WTC11 (cell line): ENCODE data around the gene NDUFS5. TPM values are rescaled to one million over a fixed set of nuclear protein-coding genes. Genes with fewer than 3 reads are reported as not detected.

ENCODE experiments used
- ATAC-seq: fragments of 200-7000 bp; cut with Tn5 transposase; 2 replicates; pipeline ENCODE4 v1.10.0; 2021; ENCODE audit warnings: mild to moderate bottlenecking, moderate library complexity
- CTCF ChIA-PET: fragments of 300-600 bp; sonication (Branson Sonifier 250); formaldehyde crosslinking; loops from one replicate; lab custom pipeline; 2021; ENCODE audit warnings: antibody characterized with exemption; lab: Charles Lee
- POLR2A ChIA-PET: fragments of 350-600 bp; sonication (Branson Sonifier 250); formaldehyde crosslinking; loops from one replicate; lab custom pipeline; 2021; ENCODE audit warnings: antibody characterized with exemption; lab: Charles Lee
- DNase-seq: peaks from one replicate; pipeline ENCODE4 v3.0.0; 2021; ENCODE audit warnings: low spot score
- H3K27ac Mint-ChIP-seq: 2 replicates; pipeline ENCODE4 v1.8.0; 2021; ENCODE audit warnings: mixed read lengths
- H3K27me3 Mint-ChIP-seq: 2 replicates; pipeline ENCODE4 v1.8.0; 2021; ENCODE audit warnings: low read depth, mild to moderate bottlenecking, moderate library complexity, mixed read lengths
- H3K36me3 Mint-ChIP-seq: 2 replicates; pipeline ENCODE4 v1.8.0; 2021; ENCODE audit warnings: mixed read lengths
- H3K4me1 Mint-ChIP-seq: 2 replicates; pipeline ENCODE4 v1.8.0; 2022; ENCODE audit warnings: mixed read lengths
- H3K4me3 Mint-ChIP-seq: 2 replicates; pipeline ENCODE4 v1.8.0; 2021; ENCODE audit warnings: mild to moderate bottlenecking, moderate library complexity, mixed read lengths
- H3K9me3 Mint-ChIP-seq: 2 replicates; pipeline ENCODE4 v1.8.0; 2021; ENCODE audit warnings: mixed read lengths
- ESRRA ChIP-seq: sonication (generic); formaldehyde crosslinking; IDR thresholded peaks from 2 replicates; pipeline ENCODE4 v1.8.1; 2022; ENCODE audit warnings: mild to moderate bottlenecking, missing genetic modification reagents, borderline replicate concordance
- ETV6 ChIP-seq: sonication (generic); formaldehyde crosslinking; IDR thresholded peaks from 2 replicates; pipeline ENCODE4 v1.8.1; 2022; ENCODE audit warnings: mild to moderate bottlenecking, missing genetic modification reagents
- FOXK1 ChIP-seq: sonication (generic); formaldehyde crosslinking; IDR thresholded peaks from 2 replicates; pipeline ENCODE4 v1.8.0; 2022; ENCODE audit warnings: mild to moderate bottlenecking, moderate library complexity, missing genetic modification reagents
- HMGA2 ChIP-seq: fragments of 250-450 bp; sonication (Bioruptor Pico); IDR thresholded peaks from 2 replicates; pipeline ENCODE4 v1.4.0; 2021; ENCODE audit warnings: mild to moderate bottlenecking, moderate library complexity
- JAZF1 ChIP-seq: fragments of 250-450 bp; sonication (Bioruptor Pico); IDR thresholded peaks from 2 replicates; pipeline ENCODE4 v1.9.0; 2021; ENCODE audit warnings: moderate library complexity, mild to moderate bottlenecking, inconsistent platforms
- MYBL2 ChIP-seq: sonication (generic); formaldehyde crosslinking; IDR thresholded peaks from 2 replicates; pipeline ENCODE4 v1.8.1; 2023; ENCODE audit warnings: mild to moderate bottlenecking, moderate library complexity, missing genetic modification reagents
- NFYB ChIP-seq: sonication (generic); formaldehyde crosslinking; conservative IDR thresholded peaks from 2 replicates; pipeline ENCODE4 v1.8.0; 2022; ENCODE audit warnings: low read depth, missing genetic modification reagents
- NR2C2 ChIP-seq: sonication (generic); formaldehyde crosslinking; IDR thresholded peaks from 2 replicates; pipeline ENCODE4 v1.8.0; 2022; ENCODE audit warnings: mild to moderate bottlenecking, missing genetic modification reagents
- PRRX2 ChIP-seq: fragments of 250-450 bp; sonication (Bioruptor Pico); IDR thresholded peaks from 2 replicates; pipeline ENCODE4 v1.8.0; 2021; ENCODE audit warnings: mild to moderate bottlenecking
- TP53 ChIP-seq: sonication (generic); formaldehyde crosslinking; IDR thresholded peaks from 2 replicates; pipeline ENCODE4 v1.8.1; 2023; ENCODE audit warnings: mild to moderate bottlenecking, missing genetic modification reagents
- ZBTB21 ChIP-seq: sonication (generic); formaldehyde crosslinking; IDR thresholded peaks from 2 replicates; pipeline ENCODE4 v1.8.1; 2023; ENCODE audit warnings: mild to moderate bottlenecking, missing genetic modification reagents, borderline replicate concordance
- ZNF219 ChIP-seq: sonication (generic); formaldehyde crosslinking; IDR thresholded peaks from 2 replicates; pipeline ENCODE4 v1.8.0; 2023; ENCODE audit warnings: missing genetic modification reagents, mild to moderate bottlenecking, borderline replicate concordance
- ZNF263 ChIP-seq: sonication (generic); formaldehyde crosslinking; IDR thresholded peaks from 2 replicates; pipeline ENCODE4 v1.8.1; 2022; ENCODE audit warnings: low read depth, mild to moderate bottlenecking, moderate library complexity, missing genetic modification reagents
- ZNF317 ChIP-seq: sonication (generic); formaldehyde crosslinking; IDR thresholded peaks from 2 replicates; pipeline ENCODE4 v1.8.1; 2023; ENCODE audit warnings: low read depth, mild to moderate bottlenecking, moderate library complexity, missing genetic modification reagents, borderline replicate concordance
- ZNF396 ChIP-seq: fragments of 250-450 bp; sonication (Bioruptor Pico); IDR thresholded peaks from 2 replicates; pipeline ENCODE4 v1.8.0; 2021; ENCODE audit warnings: mild to moderate bottlenecking, moderate library complexity, borderline replicate concordance
- total RNA-seq: library from RNA; stranded (reverse); gene quantifications from 3 replicates; pipeline ENCODE4 v1.2.3, GENCODE V29; 2021
- TF ChIP-seq, protein P1 (sequence below): sonication (generic); formaldehyde crosslinking; IDR thresholded peaks from 2 replicates; pipeline ENCODE4 v1.8.0; 2023; ENCODE audit warnings: missing genetic modification reagents, mild to moderate bottlenecking, borderline replicate concordance
- TF ChIP-seq, protein P2 (sequence below): fragments of 200-600 bp; IDR thresholded peaks from 2 replicates; pipeline ENCODE4 v1.8.0; 2022; ENCODE audit warnings: antibody characterized with exemption
- TF ChIP-seq, protein P3 (sequence below): fragments of 250-450 bp; sonication (Bioruptor Pico); IDR thresholded peaks from 2 replicates; pipeline ENCODE4 v1.8.0; 2021; ENCODE audit warnings: mild to moderate bottlenecking
- TF ChIP-seq, protein P4 (sequence below): sonication (generic); formaldehyde crosslinking; IDR thresholded peaks from 2 replicates; pipeline ENCODE4 v1.8.0; 2023; ENCODE audit warnings: missing genetic modification reagents
- TF ChIP-seq, protein P5 (sequence below): sonication (generic); formaldehyde crosslinking; IDR thresholded peaks from 2 replicates; pipeline ENCODE4 v1.8.1; 2023; ENCODE audit warnings: mild to moderate bottlenecking, missing genetic modification reagents, moderate library complexity

The NDUFS5 gene
- total RNA-seq, 1 experiment from 2014 or later, result 402 TPM

DNA sequence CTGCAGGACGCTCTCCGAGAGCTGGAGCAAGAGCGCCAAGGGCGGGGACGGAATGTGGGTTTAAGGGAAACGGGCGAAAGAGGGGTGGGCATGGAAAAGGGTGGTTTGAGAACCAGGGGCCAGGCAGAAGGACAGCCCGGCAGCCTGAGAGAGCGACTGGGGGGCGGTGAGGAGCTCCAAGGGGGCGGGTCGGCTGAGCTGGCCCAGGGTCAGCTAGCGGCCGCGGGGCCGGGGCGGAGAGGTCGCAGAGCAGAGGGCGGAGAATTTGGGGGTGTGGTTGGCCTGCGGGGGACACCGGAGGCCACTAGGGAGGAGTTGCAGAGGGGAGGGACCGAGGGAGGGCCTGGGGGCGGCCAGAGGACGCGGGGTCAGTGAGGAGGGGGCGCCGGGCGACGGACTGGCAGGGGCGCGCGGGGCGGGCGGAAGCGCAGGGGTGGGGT lies 54.7 kb downstream of the NDUFS5 start:
- no peak for TF ChIP-seq ZBTB21 (CRISPR knock-in tag)
- TF ChIP-seq, protein P1, sequence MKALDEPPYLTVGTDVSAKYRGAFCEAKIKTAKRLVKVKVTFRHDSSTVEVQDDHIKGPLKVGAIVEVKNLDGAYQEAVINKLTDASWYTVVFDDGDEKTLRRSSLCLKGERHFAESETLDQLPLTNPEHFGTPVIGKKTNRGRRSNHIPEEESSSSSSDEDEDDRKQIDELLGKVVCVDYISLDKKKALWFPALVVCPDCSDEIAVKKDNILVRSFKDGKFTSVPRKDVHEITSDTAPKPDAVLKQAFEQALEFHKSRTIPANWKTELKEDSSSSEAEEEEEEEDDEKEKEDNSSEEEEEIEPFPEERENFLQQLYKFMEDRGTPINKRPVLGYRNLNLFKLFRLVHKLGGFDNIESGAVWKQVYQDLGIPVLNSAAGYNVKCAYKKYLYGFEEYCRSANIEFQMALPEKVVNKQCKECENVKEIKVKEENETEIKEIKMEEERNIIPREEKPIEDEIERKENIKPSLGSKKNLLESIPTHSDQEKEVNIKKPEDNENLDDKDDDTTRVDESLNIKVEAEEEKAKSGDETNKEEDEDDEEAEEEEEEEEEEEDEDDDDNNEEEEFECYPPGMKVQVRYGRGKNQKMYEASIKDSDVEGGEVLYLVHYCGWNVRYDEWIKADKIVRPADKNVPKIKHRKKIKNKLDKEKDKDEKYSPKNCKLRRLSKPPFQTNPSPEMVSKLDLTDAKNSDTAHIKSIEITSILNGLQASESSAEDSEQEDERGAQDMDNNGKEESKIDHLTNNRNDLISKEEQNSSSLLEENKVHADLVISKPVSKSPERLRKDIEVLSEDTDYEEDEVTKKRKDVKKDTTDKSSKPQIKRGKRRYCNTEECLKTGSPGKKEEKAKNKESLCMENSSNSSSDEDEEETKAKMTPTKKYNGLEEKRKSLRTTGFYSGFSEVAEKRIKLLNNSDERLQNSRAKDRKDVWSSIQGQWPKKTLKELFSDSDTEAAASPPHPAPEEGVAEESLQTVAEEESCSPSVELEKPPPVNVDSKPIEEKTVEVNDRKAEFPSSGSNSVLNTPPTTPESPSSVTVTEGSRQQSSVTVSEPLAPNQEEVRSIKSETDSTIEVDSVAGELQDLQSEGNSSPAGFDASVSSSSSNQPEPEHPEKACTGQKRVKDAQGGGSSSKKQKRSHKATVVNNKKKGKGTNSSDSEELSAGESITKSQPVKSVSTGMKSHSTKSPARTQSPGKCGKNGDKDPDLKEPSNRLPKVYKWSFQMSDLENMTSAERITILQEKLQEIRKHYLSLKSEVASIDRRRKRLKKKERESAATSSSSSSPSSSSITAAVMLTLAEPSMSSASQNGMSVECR, result 0 out of 2 replicates have a peak, but pooled peaks have one; percentile 30
- CTCF ChIA-PET, result interaction anchor here (0.6 to 4.5 kb wide), 18 partner anchors 11 to 330 kb away, joined by 3 to 38 read pairs (median 4); partner anchors contain the start of gene NDUFS5
- Mint-ChIP-seq H3K4me3 (peak overlapping the region; percentile 78), H3K27ac (peak overlapping the region; percentile 70; the same call in 1 of the 2 replicates), H3K27me3 (peaks cover 34% of the 10 kb centered on the region), H3K36me3 (no peaks in the 10 kb centered on the region), H3K4me1 (peaks cover 12% of the 10 kb centered on the region), H3K9me3 (no peaks in the 10 kb centered on the region)
- DNase-seq (peak; percentile 83), ATAC-seq (peak; percentile 82)
- POLR2A ChIA-PET, result interaction anchor here (0.5 to 1.3 kb wide), 4 partner anchors 11 to 202 kb away, joined by 3 to 6 read pairs (median 4); partner anchors contain the start of gene NDUFS5

DNA sequence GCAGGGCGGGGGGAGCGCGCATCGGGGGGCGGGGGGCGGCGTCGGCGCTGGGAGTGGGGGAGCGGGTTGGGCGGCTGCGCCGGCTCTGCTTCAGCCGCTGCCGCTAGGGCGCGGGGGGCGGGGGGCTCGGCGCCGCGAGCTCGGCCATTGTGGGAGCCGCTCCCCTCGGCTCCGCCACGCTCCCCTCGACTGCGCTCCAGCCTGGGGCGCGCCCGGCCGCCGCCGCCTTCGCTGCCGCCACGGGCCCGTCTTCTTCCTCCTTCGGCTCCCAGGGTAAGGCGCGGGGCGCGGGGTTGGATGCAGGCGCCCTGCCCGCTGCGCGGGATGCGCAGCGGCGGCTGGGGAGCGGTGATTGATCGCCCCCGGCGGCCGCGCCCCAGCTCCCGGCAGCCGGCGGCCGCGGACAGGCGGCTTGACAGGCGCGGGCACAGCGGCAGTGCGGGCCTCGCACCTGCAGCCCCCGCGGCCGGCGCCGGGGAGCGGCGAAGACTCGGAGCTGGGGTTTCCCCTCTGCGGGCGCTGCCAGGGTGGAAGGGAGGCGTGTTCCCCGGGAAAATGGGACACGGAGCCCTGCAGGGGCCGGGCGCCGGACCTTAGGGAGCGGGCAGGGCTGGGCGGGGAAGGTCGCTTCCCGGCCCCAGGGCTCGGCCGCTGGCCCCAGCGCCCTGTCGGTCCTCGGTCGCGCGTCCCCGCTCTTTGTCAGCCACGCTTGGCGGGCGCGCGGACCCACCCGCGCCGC lies 55.3 kb downstream of the NDUFS5 start:
- Mint-ChIP-seq H3K27me3 (peaks cover 34% of the 10 kb centered on the region), H3K4me1 (peaks cover 12% of the 10 kb centered on the region), H3K9me3 (no peaks in the 10 kb centered on the region), H3K4me3 (no peak overlapping the region), H3K27ac (no peak overlapping the region), H3K36me3 (no peaks in the 10 kb centered on the region)
- DNase-seq, result peak; percentile 64
- ChIA-PET CTCF (interaction anchor here (0.6 to 4.5 kb wide), 17 partner anchors 10 to 330 kb away, joined by 3 to 38 read pairs (median 4); partner anchors contain the start of gene NDUFS5), POLR2A (interaction anchor here (0.9 to 1.3 kb wide), 2 partner anchors 15 to 55 kb away, joined by 3 to 6 read pairs; partner anchors contain the start of gene NDUFS5)
- ATAC-seq, result peak; percentile 56
- TF ChIP-seq, protein P2, sequence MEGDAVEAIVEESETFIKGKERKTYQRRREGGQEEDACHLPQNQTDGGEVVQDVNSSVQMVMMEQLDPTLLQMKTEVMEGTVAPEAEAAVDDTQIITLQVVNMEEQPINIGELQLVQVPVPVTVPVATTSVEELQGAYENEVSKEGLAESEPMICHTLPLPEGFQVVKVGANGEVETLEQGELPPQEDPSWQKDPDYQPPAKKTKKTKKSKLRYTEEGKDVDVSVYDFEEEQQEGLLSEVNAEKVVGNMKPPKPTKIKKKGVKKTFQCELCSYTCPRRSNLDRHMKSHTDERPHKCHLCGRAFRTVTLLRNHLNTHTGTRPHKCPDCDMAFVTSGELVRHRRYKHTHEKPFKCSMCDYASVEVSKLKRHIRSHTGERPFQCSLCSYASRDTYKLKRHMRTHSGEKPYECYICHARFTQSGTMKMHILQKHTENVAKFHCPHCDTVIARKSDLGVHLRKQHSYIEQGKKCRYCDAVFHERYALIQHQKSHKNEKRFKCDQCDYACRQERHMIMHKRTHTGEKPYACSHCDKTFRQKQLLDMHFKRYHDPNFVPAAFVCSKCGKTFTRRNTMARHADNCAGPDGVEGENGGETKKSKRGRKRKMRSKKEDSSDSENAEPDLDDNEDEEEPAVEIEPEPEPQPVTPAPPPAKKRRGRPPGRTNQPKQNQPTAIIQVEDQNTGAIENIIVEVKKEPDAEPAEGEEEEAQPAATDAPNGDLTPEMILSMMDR, result no peak
- TF ChIP-seq, protein P3, sequence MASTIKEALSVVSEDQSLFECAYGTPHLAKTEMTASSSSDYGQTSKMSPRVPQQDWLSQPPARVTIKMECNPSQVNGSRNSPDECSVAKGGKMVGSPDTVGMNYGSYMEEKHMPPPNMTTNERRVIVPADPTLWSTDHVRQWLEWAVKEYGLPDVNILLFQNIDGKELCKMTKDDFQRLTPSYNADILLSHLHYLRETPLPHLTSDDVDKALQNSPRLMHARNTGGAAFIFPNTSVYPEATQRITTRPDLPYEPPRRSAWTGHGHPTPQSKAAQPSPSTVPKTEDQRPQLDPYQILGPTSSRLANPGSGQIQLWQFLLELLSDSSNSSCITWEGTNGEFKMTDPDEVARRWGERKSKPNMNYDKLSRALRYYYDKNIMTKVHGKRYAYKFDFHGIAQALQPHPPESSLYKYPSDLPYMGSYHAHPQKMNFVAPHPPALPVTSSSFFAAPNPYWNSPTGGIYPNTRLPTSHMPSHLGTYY (CRISPR knock-in tag), result no peak
- no peak for TF ChIP-seq ZNF396
- TF ChIP-seq NFYB (CRISPR knock-in tag), result no peak
- no peak for TF ChIP-seq ZNF263 (CRISPR knock-in tag)
- TF ChIP-seq JAZF1, result no peak
- TF ChIP-seq ETV6, result no peak
- TF ChIP-seq ZNF317, result no peak
- TF ChIP-seq, protein P4, sequence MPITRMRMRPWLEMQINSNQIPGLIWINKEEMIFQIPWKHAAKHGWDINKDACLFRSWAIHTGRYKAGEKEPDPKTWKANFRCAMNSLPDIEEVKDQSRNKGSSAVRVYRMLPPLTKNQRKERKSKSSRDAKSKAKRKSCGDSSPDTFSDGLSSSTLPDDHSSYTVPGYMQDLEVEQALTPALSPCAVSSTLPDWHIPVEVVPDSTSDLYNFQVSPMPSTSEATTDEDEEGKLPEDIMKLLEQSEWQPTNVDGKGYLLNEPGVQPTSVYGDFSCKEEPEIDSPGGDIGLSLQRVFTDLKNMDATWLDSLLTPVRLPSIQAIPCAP (CRISPR knock-in tag), result no peak
- TF ChIP-seq HMGA2, result no peak
- no peak for TF ChIP-seq ZNF219 (CRISPR knock-in tag)
- no peak for TF ChIP-seq TP53
- no peak for TF ChIP-seq PRRX2 (CRISPR knock-in tag)
- TF ChIP-seq NR2C2 (CRISPR knock-in tag), result no peak
- TF ChIP-seq FOXK1 (CRISPR knock-in tag), result no peak
- TF ChIP-seq ESRRA (CRISPR knock-in tag), result no peak
- TF ChIP-seq, protein P5, sequence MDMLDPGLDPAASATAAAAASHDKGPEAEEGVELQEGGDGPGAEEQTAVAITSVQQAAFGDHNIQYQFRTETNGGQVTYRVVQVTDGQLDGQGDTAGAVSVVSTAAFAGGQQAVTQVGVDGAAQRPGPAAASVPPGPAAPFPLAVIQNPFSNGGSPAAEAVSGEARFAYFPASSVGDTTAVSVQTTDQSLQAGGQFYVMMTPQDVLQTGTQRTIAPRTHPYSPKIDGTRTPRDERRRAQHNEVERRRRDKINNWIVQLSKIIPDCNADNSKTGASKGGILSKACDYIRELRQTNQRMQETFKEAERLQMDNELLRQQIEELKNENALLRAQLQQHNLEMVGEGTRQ (CRISPR knock-in tag), result no peak
- no peak for TF ChIP-seq MYBL2 (CRISPR knock-in tag)
